ENCODE data around the gene ETNK2.

ETNK2 gene

DNA sequence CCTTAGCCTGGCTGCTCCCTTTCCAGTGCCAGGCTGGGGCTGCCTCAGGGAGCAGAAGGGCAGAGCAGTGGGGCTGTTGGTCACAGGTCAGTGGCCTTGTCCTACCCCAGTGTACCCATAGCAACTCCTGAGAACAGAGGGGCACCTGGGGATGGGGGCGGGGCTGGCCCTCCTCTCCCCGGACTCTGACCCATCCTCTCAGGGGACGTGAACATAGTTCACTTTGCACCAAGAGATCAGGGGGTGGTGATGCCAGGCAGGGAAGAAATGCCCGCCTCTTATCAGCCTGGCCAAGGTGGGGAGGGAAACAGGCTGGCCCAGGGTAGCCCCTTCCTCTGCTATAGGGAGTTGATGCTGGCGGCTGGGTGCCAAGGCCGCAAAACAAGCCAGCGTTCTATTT, 4.9 kb downstream of the ETNK2 start:
- no peak for DNase-seq

- no peak for DNase-seq
These were observed 5.5 kb downstream of the ETNK2 start for GRCh38 chr1:204146309-204146708.

DNA sequence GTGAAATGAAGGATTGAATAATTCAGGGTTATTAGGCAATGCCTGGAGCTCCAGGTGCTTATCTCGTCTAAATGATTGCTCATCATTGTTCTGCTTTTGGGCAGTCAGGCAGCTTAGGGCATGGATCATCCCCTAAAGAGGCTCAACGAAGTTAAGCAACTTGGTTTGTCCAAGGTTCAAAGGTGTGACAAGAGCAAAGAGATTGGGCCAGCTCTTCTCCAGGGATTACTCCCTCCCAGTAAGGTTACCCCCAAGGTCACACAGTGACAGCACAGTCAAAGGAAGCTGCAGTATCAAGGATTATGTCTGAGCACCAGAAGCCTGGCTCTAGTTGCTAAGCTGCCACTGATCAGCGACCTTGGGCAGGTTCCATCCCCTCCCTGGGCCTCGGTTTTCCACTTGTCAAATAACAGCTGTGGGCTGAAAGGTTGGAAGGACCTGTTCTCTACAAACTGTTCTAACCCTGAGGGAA, 6.8 kb downstream of the ETNK2 start:
- DNase-seq = no peak

- DNase-seq = no peak
These were observed 8.4 kb downstream of the ETNK2 start for GRCh38 chr1:204143276-204144041.

GRCh38 chr1:204142032-204142974, 9.5 kb downstream of the ETNK2 start:
- DNase-seq = no peak

- DNase-seq = no peak
These were observed 10.7 kb downstream of the ETNK2 start for GRCh38 chr1:204141131-204141530.

GRCh38 chr1:204139952-204140351, 11.9 kb downstream of the ETNK2 start:
- DNase-seq = no peak

DNA sequence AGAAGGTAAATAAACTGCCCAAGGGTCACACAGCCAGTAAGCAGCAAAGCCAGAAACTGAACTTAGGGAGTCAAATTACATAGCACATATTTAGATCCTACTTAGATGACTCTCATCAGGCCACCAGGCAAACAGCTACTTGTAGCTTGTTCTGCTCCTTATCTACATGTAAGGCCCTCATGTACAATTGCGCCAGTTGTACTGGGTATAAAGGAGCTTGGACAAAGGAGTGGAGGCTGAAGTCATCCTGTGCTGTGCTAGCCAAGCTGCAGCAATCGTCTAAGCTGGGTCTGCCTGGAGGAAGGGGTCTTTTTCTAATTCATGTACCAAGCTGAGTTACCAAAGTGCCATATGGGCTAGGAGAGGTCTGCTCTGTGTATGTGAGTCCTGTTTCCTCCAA, 12.8 kb downstream of the ETNK2 start:
- no peak for DNase-seq

DNA sequence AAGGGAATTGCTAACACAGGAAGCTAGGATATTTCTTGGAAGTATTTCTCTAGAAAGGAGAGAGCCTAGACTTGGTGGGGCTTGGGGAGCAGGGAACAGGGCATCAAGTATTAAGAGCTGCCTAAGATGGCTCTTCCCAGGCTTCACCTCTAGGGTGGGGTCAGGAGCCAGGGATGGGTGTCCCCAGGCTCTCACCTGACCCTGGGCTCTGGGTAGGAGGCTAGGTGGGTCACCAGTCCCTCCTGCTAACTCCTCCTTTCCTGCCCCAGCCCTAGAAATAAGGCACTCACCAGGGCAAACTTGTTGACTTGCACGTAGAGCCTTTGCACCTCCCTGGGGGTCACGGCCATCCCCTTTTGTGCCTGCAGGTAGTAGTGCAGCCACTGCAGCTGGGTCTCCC, 15.0 kb downstream of the ETNK2 start:
- DNase-seq = no peak

DNA sequence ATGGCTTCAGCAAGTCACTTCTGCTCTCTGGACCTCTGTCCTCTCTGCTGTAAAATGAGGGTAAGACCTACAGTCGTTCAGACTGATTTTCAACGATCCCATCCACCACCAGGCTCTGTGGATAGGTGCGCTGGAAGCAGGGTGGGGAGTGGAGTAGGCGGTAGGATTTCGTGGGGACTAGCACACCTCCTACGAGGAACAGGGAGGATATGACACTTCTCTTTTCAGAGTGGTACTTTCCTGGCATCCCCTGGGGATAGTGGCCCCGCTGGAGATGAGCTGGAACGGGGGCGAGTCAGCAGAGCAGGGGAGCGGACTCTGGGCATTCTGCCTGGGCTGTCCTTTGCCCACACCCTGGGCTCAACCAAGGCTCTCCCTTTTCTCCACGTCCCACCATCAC, 17.7 kb downstream of the ETNK2 start:
- DNase-seq = no peak

DNA sequence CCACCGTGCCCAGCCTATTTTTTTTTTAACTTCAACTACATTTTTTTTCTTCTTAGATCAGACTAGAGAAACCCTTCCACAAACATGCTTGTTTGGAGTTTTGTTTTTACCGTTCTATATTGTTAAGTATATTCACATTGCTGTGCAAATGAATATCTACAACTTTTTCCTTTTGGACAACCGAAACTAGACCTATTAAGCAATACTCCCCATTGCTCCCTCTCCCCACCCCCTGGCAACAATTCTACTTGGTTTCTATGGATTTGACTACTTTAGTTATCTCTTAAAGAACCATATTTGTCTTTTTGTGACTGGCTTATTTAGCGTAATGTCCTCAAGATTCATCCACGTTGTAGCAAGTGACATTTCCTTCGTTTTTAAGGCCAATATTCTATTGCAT, 19.1 kb downstream of the ETNK2 start:
- DNase-seq = no peak

GRCh38 chr1:204131978-204132377, 19.9 kb downstream of the ETNK2 start:
- DNase-seq = no peak

GRCh38 chr1:204130981-204131892, 20.6 kb downstream of the ETNK2 start:
- DNase-seq = no peak

- DNase-seq = no peak
These were observed 21.7 kb downstream of the ETNK2 start for GRCh38 chr1:204130178-204130577.

GRCh38 chr1:204128964-204129896, 22.6 kb downstream of the ETNK2 start:
- peak; percentile 53 for DNase-seq

GRCh38 chr1:204128464-204128963, 23.3 kb downstream of the ETNK2 start:
- no peak for DNase-seq

- no peak for DNase-seq
These were observed 24.1 kb downstream of the ETNK2 start for GRCh38 chr1:204127597-204128242.

- DNase-seq = no peak
These were observed 24.9 kb downstream of the ETNK2 start for GRCh38 chr1:204126956-204127355.

GRCh38 chr1:204126386-204126785, 25.5 kb downstream of the ETNK2 start:
- no peak for DNase-seq

GRCh38 chr1:204125759-204126351, 26.0 kb downstream of the ETNK2 start:
- no peak for DNase-seq

Data from T-helper 9 cell (primary cell).